ENCODE data around the gene NDUFA13. TPM values are rescaled to one million over a fixed set of nuclear protein-coding genes. Genes with fewer than 3 reads are reported as not detected.
"Not testable (repeated sequence)": the region's sequence is repeated elsewhere in the genome, so short reads cannot be mapped to it uniquely, and the experiment has no call there.

NDUFA13 gene
- 100 to 1,000 TPM in 1 of 4 donors, 10 to 100 TPM in 3; 41.6 to 113 (median 71.4) TPM for total RNA-seq

DNA sequence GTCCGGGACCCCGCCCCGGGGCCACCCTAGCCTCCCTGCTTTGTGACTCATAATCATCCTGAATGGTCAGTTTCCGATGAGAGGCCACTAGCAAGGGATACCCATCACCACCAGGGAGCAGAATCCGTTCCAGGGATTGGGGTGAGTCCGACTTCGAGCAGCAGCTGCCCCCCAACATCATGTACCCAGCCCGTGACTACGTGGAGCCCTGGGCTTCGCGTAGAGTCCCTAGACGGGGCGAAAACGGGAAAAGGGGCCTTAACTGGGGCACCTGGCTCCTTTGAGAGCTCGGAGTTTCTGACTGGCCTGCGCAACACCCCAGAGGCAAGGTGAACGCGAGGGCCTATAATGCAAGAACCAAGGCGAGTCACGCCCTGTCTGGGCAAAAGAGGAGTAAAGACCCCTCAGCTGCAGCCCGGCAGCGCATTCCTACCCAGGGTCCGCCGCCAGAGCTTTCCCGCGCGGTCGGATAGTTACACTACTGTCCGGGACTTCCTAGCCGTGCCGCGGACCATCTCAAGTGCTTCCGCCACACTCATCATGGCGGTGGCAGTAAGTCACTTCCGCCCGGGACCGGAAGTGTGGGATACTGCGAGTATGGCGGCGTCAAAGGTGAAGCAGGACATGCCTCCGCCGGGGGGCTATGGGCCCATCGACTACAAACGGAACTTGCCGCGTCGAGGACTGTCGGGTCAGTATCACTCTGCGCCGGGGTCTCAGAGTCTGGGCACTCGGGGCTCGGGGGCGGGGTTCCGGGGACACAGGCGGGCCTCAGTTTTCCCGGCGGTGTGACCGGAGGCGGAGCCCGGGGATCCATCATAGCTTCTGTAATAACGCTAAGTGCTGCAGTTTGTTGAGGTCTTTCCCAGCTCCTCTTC, at the start of gene NDUFA13:
TSS of gene NDUFA13 (plus strand) at position 584 of the 878 bp plus-strand sequence. CDS start at position 598, 14 bp downstream.
- TF ChIP-seq POLR2AphosphoS5 (IDR thresholded peaks at IDR 0.05) (peak; percentile 100), EP300 (IDR thresholded peaks at IDR 0.05) (no peak), POLR2A (IDR thresholded peaks at IDR 0.05) (peak; percentile 58 to 74)
- TF ChIP-seq, protein P1, sequence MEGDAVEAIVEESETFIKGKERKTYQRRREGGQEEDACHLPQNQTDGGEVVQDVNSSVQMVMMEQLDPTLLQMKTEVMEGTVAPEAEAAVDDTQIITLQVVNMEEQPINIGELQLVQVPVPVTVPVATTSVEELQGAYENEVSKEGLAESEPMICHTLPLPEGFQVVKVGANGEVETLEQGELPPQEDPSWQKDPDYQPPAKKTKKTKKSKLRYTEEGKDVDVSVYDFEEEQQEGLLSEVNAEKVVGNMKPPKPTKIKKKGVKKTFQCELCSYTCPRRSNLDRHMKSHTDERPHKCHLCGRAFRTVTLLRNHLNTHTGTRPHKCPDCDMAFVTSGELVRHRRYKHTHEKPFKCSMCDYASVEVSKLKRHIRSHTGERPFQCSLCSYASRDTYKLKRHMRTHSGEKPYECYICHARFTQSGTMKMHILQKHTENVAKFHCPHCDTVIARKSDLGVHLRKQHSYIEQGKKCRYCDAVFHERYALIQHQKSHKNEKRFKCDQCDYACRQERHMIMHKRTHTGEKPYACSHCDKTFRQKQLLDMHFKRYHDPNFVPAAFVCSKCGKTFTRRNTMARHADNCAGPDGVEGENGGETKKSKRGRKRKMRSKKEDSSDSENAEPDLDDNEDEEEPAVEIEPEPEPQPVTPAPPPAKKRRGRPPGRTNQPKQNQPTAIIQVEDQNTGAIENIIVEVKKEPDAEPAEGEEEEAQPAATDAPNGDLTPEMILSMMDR (IDR thresholded peaks at IDR 0.05) = peak in 1 of 4 experiments; percentile 10

DNA sequence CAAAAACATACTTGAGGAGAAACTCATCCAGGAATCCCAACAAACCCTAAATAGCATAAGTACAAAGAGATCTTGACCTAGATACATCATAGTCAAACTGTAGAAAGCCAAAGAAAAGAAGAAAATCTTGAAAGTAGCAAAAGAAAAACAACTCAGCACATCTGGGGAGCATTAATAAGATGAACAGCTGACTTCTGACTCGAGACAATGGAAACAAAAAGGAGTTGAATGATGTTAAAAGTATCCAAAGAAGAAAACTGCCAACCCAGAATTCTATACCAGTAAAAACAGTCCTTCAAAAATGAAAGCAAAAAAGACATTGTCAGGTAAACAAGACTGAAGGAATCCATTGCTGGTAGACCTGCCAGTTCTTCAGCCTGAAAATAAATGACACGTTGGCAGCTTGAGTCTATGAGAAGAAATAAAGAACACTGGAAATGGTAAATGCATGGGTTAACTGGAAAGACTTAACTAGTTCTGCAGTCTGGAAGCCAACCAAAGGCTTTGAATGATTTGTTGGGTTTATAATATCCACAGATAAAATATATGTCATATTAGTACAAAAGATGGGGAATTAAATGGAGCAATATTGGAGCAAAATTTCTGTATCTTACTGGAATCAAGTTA, 47.5 kb upstream of the NDUFA13 start:
- no peaks in the 10 kb centered on the region for H3K27me3 ChIP-seq
- peaks cover 0 to 18% (median 11%) of the 10 kb centered on the region in 3 donors for H3K4me1 ChIP-seq
- H3K4me3 ChIP-seq = no peak overlapping the region
- 89 to 100% methylated on average over 1 to 2 of the region's 2 CpGs for WGBS, 2 donors (ENCODE audit: low coverage in 1 of 2)
- peaks cover 0 to 27% (median 0%) of the 10 kb centered on the region in 3 donors for H3K9me3 ChIP-seq
- no peak for ATAC-seq
- TF ChIP-seq EP300 (IDR thresholded peaks at IDR 0.05) (no peak), POLR2A (IDR thresholded peaks at IDR 0.05) (no peak), POLR2AphosphoS5 (IDR thresholded peaks at IDR 0.05) (no peak)
- TF ChIP-seq, protein P1 (IDR thresholded peaks at IDR 0.05) = no peak
- H3K36me3 ChIP-seq = peaks cover 0 to 43% of the 10 kb centered on the region in 2 donors
- H3K27ac ChIP-seq = no peak overlapping the region

More for the DNA sequence above, at the start of gene NDUFA13:
- Histone ChIP-seq H3K4me3 (peak within 1 kb of the TSS; percentile 63 to 82), H3K36me3 (peaks cover 0 to 19% of the 10 kb centered on the region in 2 donors), H3K4me1 (peaks cover 0 to 58% (median 14%) of the 10 kb centered on the region in 3 donors), H3K9me3 (peaks cover 0 to 7% (median 0%) of the 10 kb centered on the region in 3 donors), H3K27me3 (no peaks in the 10 kb centered on the region), H3K27ac (peak within 1 kb of the TSS; percentile 43 to 91 (median 88))
- peak; percentile 93 for ATAC-seq
- 0 to 2% methylated on average over 11 to 17 of the region's 61 CpGs for WGBS, 2 donors (ENCODE audit: low coverage in 1 of 2)

DNA sequence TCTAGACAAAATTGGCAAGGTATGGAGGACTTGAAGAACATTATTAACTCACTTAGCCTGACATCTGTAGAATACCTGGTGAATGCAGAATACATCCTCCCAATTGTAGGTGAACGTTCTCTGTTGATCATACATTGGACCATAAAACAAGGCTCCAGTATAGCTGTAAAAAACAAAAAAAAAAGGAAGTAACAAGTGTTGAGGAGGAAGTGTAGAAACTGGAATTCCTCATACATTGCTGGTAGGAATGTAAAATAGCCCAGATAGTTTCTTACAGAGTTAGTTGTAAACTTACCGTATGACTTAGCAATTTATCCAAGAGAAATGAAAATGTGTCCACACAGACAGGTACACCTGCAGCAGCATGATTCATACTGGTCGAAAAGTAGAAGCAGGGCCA, 45.4 kb upstream of the NDUFA13 start:
- Histone ChIP-seq H3K4me1 (peaks cover 0 to 19% (median 0%) of the 10 kb centered on the region in 3 donors), H3K9me3 (peaks cover 0 to 27% (median 0%) of the 10 kb centered on the region in 3 donors), H3K27me3 (no peaks in the 10 kb centered on the region), H3K36me3 (peaks cover 0 to 50% of the 10 kb centered on the region in 2 donors), H3K27ac (no peak overlapping the region), H3K4me3 (no peak overlapping the region)
- WGBS, 2 donors (ENCODE audit: low coverage in 1 of 2) = 93 to 94% methylated on average over 2 to 3 of the region's 3 CpGs
- ATAC-seq = no peak
- TF ChIP-seq, protein P1 (IDR thresholded peaks at IDR 0.05) = no peak
- TF ChIP-seq EP300 (IDR thresholded peaks at IDR 0.05) (no peak), POLR2A (IDR thresholded peaks at IDR 0.05) (no peak), POLR2AphosphoS5 (IDR thresholded peaks at IDR 0.05) (no peak)

DNA sequence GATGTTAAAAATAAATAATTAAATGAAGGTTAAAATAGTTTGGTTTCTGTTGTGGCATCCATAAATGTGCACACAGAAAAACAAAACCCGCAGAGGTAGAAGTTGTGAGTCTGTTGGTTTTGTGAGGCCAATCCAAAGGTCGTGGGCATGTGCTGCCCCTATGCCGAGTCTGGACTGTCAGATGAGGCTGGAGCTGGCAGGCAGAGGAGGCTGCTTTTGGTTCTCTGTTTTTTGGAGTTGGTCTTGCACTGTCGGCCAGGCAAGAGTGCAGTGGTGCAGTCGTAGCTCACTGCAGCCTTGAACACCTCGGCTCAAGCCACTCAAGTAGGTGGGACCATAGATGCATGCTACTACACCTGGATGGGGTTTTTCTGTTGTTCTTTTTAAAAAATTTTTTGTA, 44.3 kb upstream of the NDUFA13 start:
- Histone ChIP-seq H3K9me3 (peaks cover 0 to 26% (median 0%) of the 10 kb centered on the region in 3 donors), H3K4me1 (peaks cover 0 to 29% (median 0%) of the 10 kb centered on the region in 3 donors), H3K27me3 (no peaks in the 10 kb centered on the region), H3K4me3 (no peak overlapping the region), H3K27ac (no peak overlapping the region), H3K36me3 (peaks cover 0 to 39% of the 10 kb centered on the region in 2 donors)
- TF ChIP-seq EP300 (IDR thresholded peaks at IDR 0.05) (no peak), POLR2AphosphoS5 (IDR thresholded peaks at IDR 0.05) (no peak), POLR2A (IDR thresholded peaks at IDR 0.05) (no peak)
- TF ChIP-seq, protein P1 (IDR thresholded peaks at IDR 0.05) = no peak
- 89 to 93% methylated on average over 1 to 6 of the region's 6 CpGs for WGBS, 2 donors (ENCODE audit: low coverage in 1 of 2)
- ATAC-seq = no peak

DNA sequence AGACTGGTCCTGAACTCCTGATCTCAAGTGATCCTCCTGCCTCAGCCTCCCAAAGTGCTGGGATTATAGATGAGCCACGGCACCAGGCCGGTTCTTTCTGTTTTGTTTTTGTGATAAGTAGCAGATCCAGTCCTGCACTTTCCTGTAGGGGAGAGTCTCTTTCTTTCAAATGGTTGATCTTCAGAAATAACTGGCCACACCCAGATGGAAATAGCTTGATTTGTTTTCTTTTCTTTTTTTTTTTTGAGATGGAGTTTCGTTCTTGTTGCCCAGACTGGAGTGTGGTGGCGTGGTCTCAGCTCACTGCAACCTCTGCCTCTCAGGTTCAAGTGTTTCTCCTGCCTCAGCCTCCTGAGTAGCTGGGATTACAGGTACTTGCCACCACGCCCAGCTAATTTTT, 43.9 kb upstream of the NDUFA13 start:
- not testable (repeated sequence) for H3K4me3 ChIP-seq, ATAC-seq, H3K27me3 ChIP-seq, H3K27ac ChIP-seq
- 87 to 88% methylated on average over 2 to 5 of the region's 5 CpGs for WGBS, 2 donors (ENCODE audit: low coverage in 1 of 2)
- H3K36me3 ChIP-seq = peaks cover 0 to 35% of the 10 kb centered on the region in 2 donors
- H3K4me1 ChIP-seq = peaks cover 0 to 29% (median 0%) of the 10 kb centered on the region in 3 donors
- peaks cover 0 to 22% (median 0%) of the 10 kb centered on the region in 3 donors for H3K9me3 ChIP-seq

All from gastroesophageal sphincter (tissue), 4 donors.